GM12873 (cell line): ENCODE data around the gene PFKFB2.

Experiments used
- TF ChIP-seq, protein P1 (sequence below): IDR thresholded peaks from 2 replicates; pipeline ENCODE4 v1.5.1; 2012; ENCODE audit warnings: low read depth, mild to moderate bottlenecking, moderate library complexity, low read length, control low read depth; ENCODE audit not compliant: insufficient read depth; ENCODE audit errors: missing control alignments

The PFKFB2 gene

DNA sequence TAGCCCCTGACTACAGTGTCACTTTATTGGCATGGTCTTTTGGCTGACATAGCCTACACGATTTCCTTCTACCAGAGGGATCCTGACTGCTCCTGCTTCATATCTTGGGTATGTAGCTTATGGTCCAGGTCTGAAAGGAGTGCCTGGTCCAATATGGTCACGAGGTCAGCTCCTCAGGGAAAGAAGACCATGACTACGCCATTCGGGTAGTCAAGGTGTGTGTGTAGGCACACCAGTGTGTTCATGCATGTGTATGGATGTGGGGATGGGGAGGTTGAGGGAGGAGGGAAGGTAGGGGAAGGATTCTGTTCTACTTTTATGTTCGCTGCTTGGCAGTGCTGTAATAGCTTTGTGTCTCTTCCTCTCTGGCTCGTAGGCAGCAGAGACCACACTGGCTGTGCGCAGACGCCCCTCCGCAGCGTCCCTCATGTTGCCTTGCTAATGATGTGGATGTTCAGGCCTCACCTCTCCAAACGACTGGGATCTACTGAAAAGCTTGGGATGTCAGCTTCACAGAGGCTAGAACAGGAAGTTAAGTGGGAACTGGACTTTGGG, 25.6 kb downstream of the PFKFB2 start:
- TF ChIP-seq, protein P1, sequence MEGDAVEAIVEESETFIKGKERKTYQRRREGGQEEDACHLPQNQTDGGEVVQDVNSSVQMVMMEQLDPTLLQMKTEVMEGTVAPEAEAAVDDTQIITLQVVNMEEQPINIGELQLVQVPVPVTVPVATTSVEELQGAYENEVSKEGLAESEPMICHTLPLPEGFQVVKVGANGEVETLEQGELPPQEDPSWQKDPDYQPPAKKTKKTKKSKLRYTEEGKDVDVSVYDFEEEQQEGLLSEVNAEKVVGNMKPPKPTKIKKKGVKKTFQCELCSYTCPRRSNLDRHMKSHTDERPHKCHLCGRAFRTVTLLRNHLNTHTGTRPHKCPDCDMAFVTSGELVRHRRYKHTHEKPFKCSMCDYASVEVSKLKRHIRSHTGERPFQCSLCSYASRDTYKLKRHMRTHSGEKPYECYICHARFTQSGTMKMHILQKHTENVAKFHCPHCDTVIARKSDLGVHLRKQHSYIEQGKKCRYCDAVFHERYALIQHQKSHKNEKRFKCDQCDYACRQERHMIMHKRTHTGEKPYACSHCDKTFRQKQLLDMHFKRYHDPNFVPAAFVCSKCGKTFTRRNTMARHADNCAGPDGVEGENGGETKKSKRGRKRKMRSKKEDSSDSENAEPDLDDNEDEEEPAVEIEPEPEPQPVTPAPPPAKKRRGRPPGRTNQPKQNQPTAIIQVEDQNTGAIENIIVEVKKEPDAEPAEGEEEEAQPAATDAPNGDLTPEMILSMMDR: no peak

DNA sequence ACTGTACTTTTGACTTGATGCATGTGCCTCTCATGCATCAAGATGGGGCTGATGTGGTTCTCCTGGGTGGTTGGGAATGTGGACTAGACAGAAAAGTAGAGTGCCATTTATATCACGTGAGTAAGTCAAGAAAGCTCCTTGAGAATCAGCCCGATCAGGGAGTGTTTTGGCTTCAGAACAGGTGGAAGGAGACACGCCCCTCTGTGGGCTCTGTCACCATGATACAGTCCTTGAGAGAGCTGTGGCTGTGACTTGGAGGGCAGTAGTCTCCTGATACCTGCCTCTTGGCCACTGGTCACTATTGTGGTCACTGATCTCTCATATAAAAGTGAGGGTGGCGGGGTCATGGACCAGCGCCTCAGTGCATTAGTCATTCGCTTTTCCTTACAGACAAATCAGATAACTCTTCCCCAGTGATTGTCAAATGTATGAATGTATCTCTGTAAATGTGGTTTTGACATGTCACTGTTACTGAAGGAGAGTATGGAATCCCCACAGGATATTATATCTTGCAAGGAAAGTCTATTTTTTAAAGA, 26.7 kb downstream of the PFKFB2 start:
- TF ChIP-seq, protein P1: no peak

- TF ChIP-seq, protein P1: no peak
Observed at GRCh38 chr1:207081088-207081487, 28.0 kb downstream of the PFKFB2 start.

GRCh38 chr1:207081806-207082205, 28.7 kb downstream of the PFKFB2 start:
- TF ChIP-seq, protein P1: no peak

GRCh38 chr1:207084232-207084631, 31.2 kb downstream of the PFKFB2 start:
- TF ChIP-seq, protein P1: no peak

DNA sequence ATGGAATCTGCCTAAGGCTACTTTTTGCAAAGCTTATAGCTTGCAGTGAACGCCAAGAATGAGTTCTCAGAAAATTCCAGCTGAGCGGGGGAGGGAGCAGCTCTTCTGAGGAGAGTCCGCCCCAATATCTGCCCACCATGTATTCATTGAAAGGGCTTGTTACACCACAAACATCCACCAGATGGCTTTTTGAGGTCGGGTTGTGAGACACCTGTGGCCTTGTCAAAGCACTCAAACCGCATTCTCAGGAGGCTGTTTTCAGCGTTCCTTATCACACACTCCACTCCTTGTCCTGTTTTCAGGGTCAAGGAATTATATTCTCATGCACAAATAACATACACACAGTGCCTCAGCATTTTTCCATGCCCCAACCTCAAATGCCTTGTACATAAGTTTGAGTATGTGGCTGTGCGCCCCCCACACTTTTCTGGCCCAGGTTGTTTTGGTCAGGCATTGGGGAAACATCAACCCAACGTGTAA, 31.7 kb downstream of the PFKFB2 start:
- TF ChIP-seq, protein P1: peak; percentile 75

DNA sequence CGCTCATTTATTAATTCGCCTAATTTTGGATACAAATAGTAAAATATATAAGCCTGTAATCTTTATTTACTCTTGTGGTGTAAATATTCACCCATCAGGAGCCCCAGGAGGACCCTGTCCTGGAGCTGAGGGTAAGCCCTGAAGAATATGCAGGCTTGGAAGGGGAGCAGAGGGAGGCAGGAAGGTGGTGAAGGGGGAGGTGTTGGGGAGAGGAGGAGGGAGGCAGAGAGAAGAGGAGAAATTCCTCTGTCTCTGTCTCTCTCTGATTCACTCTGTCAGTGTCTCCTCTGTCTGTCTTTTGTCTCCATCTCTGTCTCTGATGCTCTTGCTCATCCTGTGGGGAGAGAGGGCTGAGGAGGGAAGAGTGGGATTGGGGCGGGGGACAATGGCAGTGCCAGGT, 32.8 kb downstream of the PFKFB2 start:
- TF ChIP-seq, protein P1: no peak

- TF ChIP-seq, protein P1: no peak
Observed at GRCh38 chr1:207088161-207088560, 35.1 kb downstream of the PFKFB2 start.
